Ishikawa (cell line): ENCODE data around the gene MAT2A.
A peak's percentile ranks its signal among the peaks of the same experiment; 100 is the strongest.

Experiments
- CEBPB ChIP-seq: IDR thresholded peaks from 2 replicates; pipeline ENCODE4 v1.6.1; 2012
- CREB1 ChIP-seq: IDR thresholded peaks from 2 replicates; pipeline ENCODE4 v1.6.1; 2012; ENCODE audit warnings: low read depth
- EGR1 ChIP-seq: IDR thresholded peaks from 2 replicates; pipeline ENCODE4 v1.6.1; 2012
- EP300 ChIP-seq: IDR thresholded peaks from 2 replicates; pipeline ENCODE4 v1.6.1; 2012; ENCODE audit warnings: borderline replicate concordance
- FOXM1 ChIP-seq: IDR thresholded peaks from 2 replicates; pipeline ENCODE4 v1.6.1; 2012; ENCODE audit warnings: low read depth, borderline replicate concordance
- NFIC ChIP-seq: IDR thresholded peaks from 2 replicates; pipeline ENCODE4 v1.6.1; 2012
- RAD21 ChIP-seq: IDR thresholded peaks from 2 replicates; pipeline ENCODE4 v1.6.1; 2012; ENCODE audit warnings: low read depth
- REST ChIP-seq: IDR thresholded peaks from 2 replicates; pipeline ENCODE4 v1.6.1; 2012; ENCODE audit warnings: low read depth, mild to moderate bottlenecking
- TAF1 ChIP-seq: IDR thresholded peaks from 2 replicates; pipeline ENCODE4 v1.6.1; 2012; ENCODE audit warnings: low read depth, mild to moderate bottlenecking
- TCF12 ChIP-seq: IDR thresholded peaks from 2 replicates; pipeline ENCODE4 v1.6.1; 2012; ENCODE audit warnings: low read depth
- TEAD4 ChIP-seq: IDR thresholded peaks from 2 replicates; pipeline ENCODE4 v1.6.1; 2012
- USF1 ChIP-seq: IDR thresholded peaks from 2 replicates; pipeline ENCODE4 v1.6.1; 2012
- YY1 ChIP-seq: IDR thresholded peaks from 2 replicates; pipeline ENCODE4 v1.6.1; 2012; ENCODE audit warnings: low read depth
- ZBTB7A ChIP-seq: IDR thresholded peaks from 2 replicates; pipeline ENCODE4 v1.6.1; 2012; ENCODE audit warnings: low read depth
- TF ChIP-seq, protein P1 (sequence below): IDR thresholded peaks from 2 replicates; pipeline ENCODE4 v1.6.1; 2012

Gene MAT2A

DNA sequence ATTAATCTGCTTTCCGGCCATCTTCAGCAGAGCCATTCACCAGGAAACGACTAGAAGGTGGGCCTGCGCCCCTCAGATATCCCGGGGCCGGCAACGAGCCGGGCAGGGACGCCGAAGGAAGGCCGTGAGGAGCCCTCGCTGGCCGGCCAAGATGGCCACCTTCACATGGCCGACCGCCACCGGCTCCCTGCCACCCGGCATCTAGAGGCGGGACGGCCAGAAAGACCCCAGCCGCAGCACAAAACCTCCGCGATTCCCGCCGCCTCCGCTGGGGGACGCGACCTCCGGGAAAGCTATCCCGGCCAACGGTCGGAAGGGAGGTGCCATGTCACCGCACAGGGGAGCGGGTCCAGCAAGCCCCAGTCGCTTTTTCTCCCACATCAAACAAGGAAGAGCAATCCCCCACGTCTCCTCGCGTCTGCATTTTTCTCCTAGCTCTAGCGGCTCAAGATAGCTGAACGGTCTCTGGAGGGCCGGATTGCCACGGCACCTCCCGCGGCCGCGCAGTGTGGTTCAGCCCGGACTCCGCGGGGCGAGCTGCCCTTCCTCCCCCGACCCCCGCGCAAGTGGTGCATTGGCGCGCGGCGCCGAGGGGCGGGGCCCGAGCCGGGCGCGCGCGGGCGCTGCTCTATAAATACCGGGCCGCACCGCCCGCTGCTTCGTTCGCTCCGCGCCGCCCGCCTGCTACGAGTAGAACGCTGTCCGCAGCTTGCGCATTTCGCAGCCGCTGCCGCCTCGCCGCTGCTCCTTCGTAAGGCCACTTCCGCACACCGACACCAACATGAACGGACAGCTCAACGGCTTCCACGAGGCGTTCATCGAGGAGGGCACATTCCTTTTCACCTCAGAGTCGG, at the start of gene MAT2A:
Gene MAT2A (plus strand): TSS at position 662 of the 854 bp plus-strand sequence. CDS start 120 bp downstream, at position 782.
- peak; percentile 92 for TF ChIP-seq YY1
- TF ChIP-seq, protein P1, sequence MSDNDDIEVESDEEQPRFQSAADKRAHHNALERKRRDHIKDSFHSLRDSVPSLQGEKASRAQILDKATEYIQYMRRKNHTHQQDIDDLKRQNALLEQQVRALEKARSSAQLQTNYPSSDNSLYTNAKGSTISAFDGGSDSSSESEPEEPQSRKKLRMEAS: peak; percentile 81
- peak; percentile 32; the same call in 1 of the 2 replicates for TF ChIP-seq RAD21
- TF ChIP-seq CREB1: no peak
- TF ChIP-seq EGR1: no peak; the same call in 1 of the 2 replicates
- no peak for TF ChIP-seq CEBPB
- peak; percentile 64; the same call in 1 of the 2 replicates for TF ChIP-seq EP300
- TF ChIP-seq USF1: no peak
- no peak for TF ChIP-seq REST
- TF ChIP-seq TAF1: peak; percentile 75
- peak; percentile 91 for TF ChIP-seq ZBTB7A

DNA sequence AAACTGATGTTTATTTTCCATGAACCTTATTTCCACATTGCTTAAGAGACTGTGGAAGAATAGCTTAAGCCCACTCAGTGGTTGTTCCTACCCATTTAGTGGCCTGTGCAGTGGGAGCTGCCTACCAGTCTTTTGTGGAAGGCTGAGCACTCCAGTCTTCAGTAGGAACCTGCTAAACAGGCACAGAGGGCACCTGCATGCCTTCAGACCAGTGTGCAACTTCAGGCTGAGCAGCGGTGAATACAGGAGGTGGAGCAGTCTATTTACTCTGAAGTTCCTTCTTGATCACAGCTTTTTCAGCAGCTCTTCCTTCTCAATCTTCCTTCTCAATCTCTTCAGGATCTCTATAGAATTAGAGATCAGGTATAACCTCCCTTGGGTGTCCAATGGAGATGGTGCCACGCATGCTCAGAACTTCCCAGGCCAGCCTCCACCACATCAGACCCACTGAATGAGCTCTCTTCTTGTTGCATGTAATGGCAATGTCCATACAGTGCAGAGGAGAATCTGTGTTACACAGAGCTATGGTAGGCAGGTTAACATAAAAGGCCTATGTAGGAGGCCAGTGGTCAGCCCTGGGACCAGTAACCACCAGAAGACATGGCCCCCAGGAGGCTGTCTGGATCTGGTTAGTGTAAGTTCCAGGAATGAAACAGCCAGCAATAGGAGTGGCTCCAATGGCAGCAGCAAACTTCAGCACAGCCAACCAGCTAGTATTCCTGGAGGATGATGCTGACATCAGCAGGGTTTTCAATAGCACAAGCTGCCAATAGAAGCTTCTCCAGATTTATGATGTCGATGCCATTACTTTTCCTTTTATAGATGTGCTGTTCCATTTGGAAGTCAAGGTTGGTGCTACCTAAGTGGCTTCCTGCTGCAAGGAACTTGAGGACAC, 47.9 kb upstream of the MAT2A start:
- no peak for TF ChIP-seq TAF1

GRCh38 chr2:85496436-85496835, 42.5 kb upstream of the MAT2A start:
- TF ChIP-seq RAD21 (no peak), REST (no peak), TAF1 (no peak), FOXM1 (no peak), EP300 (no peak)

- TF ChIP-seq CEBPB (no peak), RAD21 (no peak), EP300 (no peak), REST (no peak), TEAD4 (no peak), TAF1 (no peak), FOXM1 (no peak), USF1 (no peak), ZBTB7A (no peak), TCF12 (no peak), CREB1 (no peak), YY1 (no peak), EGR1 (no peak), NFIC (no peak)
- TF ChIP-seq, protein P1: no peak
Measured at GRCh38 chr2:85497944-85498630, 40.9 kb upstream of the MAT2A start.
